Erythroblast (primary cell): ENCODE data around the gene GAS2L1.

Experiments used
- GATA1 ChIP-seq: IDR thresholded peaks from 2 replicates; pipeline ENCODE4 v1.6.1; 2011; ENCODE audit warnings: low read depth, mild to moderate bottlenecking, control low read depth, low read length, moderate library complexity
- POLR2A ChIP-seq: IDR thresholded peaks from 2 replicates; pipeline ENCODE4 v1.6.1; 2011; ENCODE audit warnings: mild to moderate bottlenecking, low read length

GRCh38 chr22:29277927-29278326, 28.5 kb upstream of the GAS2L1 start:
- no peak for TF ChIP-seq POLR2A
- TF ChIP-seq GATA1 = no peak
